ENCODE measurements around the gene TRAM2.

DNA sequence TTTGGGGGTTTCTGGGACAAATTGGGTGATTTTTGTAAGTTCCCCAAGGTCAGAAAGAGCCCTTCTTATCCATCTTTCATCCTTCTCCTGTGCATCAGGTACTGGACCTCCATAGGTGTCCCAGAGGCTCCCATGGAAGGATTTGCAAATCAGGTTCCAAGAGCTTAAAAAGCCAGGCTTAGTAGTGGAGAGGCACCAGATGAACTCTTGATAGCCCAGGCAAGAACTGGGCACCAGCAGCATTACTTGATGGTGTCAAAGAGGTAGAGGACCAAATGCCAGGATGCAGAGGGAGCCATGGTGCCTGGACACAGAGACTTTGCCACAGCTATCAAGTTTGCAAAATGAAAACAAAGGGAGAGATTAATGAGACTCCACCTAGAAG, 20.9 kb upstream of the TRAM2 start:
- TF ChIP-seq, protein P1, sequence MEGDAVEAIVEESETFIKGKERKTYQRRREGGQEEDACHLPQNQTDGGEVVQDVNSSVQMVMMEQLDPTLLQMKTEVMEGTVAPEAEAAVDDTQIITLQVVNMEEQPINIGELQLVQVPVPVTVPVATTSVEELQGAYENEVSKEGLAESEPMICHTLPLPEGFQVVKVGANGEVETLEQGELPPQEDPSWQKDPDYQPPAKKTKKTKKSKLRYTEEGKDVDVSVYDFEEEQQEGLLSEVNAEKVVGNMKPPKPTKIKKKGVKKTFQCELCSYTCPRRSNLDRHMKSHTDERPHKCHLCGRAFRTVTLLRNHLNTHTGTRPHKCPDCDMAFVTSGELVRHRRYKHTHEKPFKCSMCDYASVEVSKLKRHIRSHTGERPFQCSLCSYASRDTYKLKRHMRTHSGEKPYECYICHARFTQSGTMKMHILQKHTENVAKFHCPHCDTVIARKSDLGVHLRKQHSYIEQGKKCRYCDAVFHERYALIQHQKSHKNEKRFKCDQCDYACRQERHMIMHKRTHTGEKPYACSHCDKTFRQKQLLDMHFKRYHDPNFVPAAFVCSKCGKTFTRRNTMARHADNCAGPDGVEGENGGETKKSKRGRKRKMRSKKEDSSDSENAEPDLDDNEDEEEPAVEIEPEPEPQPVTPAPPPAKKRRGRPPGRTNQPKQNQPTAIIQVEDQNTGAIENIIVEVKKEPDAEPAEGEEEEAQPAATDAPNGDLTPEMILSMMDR (IDR thresholded peaks at IDR 0.05; ENCODE audit: low read length): no peak
- no peak for TF ChIP-seq EZH2 (IDR thresholded peaks at IDR 0.05; ENCODE audit: borderline replicate concordance, low read length)

Measured in OCI-LY1 (cell line).